K562 (cell line): Measurements from ENCODE around the gene ALS2CL. TPM values are rescaled to one million over a fixed set of nuclear protein-coding genes. Genes with fewer than 3 reads are reported as not detected.

Source experiments
- BCOR ChIP-seq: fragments of 450-650 bp; IDR thresholded peaks from 2 replicates; pipeline ENCODE4 v1.6.1; 2016
- CBX1 ChIP-seq: sonication (generic); IDR thresholded peaks from 2 replicates; pipeline ENCODE4 v1.6.1; 2016; ENCODE audit warnings: antibody characterized with exemption, low read depth, mild to moderate bottlenecking
- CLOCK ChIP-seq: fragments of 250-450 bp; sonication (Bioruptor Pico); IDR thresholded peaks from 2 replicates; pipeline ENCODE4 v1.4.0; 2020; ENCODE audit warnings: mild to moderate bottlenecking, moderate library complexity, borderline replicate concordance
- ELF1 ChIP-seq: fragments of 200-800 bp; sonication (Bioruptor generic); IDR thresholded peaks from 2 replicates; pipeline ENCODE4 v1.6.1; 2016; ENCODE audit warnings: missing genetic modification characterization, missing compliant biosample characterization
- GTF2A2 ChIP-seq: IDR thresholded peaks from 2 replicates; pipeline ENCODE4 v1.6.1; 2016; ENCODE audit warnings: mild to moderate bottlenecking, missing genetic modification characterization, missing compliant biosample characterization
- KLF10 ChIP-seq: fragments of 250-450 bp; sonication (Bioruptor Pico); IDR thresholded peaks from 2 replicates; pipeline ENCODE4 v1.6.1; 2021; ENCODE audit warnings: matching md5 sums
- MED1 ChIP-seq: sonication (generic); formaldehyde crosslinking; IDR thresholded peaks from 2 replicates; pipeline ENCODE4 v1.8.1; 2023; ENCODE audit warnings: missing genetic modification reagents, borderline replicate concordance
- OTX1 ChIP-seq: fragments of 450-650 bp; formaldehyde crosslinking; IDR thresholded peaks from 2 replicates; pipeline ENCODE4 v1.4.0; 2022; ENCODE audit warnings: mild to moderate bottlenecking
- PML ChIP-seq: IDR thresholded peaks from 2 replicates; pipeline ENCODE4 v1.6.1; 2012; ENCODE audit warnings: low read length, inconsistent platforms
- POLR2AphosphoS2 ChIP-seq: IDR thresholded peaks from 2 replicates; pipeline ENCODE4 v1.6.1; 2012; ENCODE audit warnings: low read length, improper control_type of control experiment
- RFX1 ChIP-seq: fragments of 450-650 bp; IDR thresholded peaks from 2 replicates; pipeline ENCODE4 v1.6.1; 2016; ENCODE audit warnings: mild to moderate bottlenecking, moderate library complexity
- SREBF2 ChIP-seq: sonication (generic); formaldehyde crosslinking; IDR thresholded peaks from 2 replicates; pipeline ENCODE4 v1.4.0; 2020; ENCODE audit warnings: mild to moderate bottlenecking, missing genetic modification reagents
- SUPT5H ChIP-seq: fragments of 450-650 bp; IDR thresholded peaks from 2 replicates; pipeline ENCODE4 v1.6.1; 2016
- polyA plus RNA-seq, 8 experiments: library from polyadenylated mRNA; depleted of rRNA in 4 of 8; stranded (reverse) in 5 of 8; unstranded in 3 of 8; fragments of >200 nt; fragmentation: Nextera tagmentation in 2 of 8; fragmentation: Illumina TruSeq in 1 of 8; extraction: Ambion mirVana in 2 of 8; extraction: Trizol in 1 of 8; gene quantifications; 2 replicates each; pipeline versions ENCODE4 v1.2.1 to v1.2.3, GENCODE V29; 2011 to 2014; ENCODE audit warnings: inconsistent platforms in 1 of 8, missing spikeins in 1 of 8
- total RNA-seq, 7 experiments: library from RNA; depleted of rRNA in 6 of 7; stranded (reverse); fragments of >200 nt in 6 of 7; fragmentation: Illumina TruSeq in 2 of 7; extraction: Trizol in 2 of 7; gene quantifications; 2 replicates each; pipeline versions ENCODE4 v1.2.1 to v1.2.3, GENCODE V29; 2011 to 2021; ENCODE audit warnings: low replicate concordance in 1 of 7
- TF ChIP-seq, protein P1 (sequence below): sonication (generic); formaldehyde crosslinking; IDR thresholded peaks from 2 replicates; pipeline ENCODE4 v1.5.0; 2020; ENCODE audit warnings: missing genetic modification reagents
- TF ChIP-seq, protein P2 (sequence below): sonication (generic); formaldehyde crosslinking; IDR thresholded peaks from 2 replicates; pipeline ENCODE4 v1.8.1; 2023; ENCODE audit warnings: mild to moderate bottlenecking, missing genetic modification reagents, moderate library complexity
- TF ChIP-seq, protein P3 (sequence below): IDR thresholded peaks from 3 replicates; pipeline ENCODE4 v1.6.1; 2011; ENCODE audit warnings: borderline replicate concordance, mild to moderate bottlenecking; ENCODE audit not compliant: insufficient read length, insufficient read depth
- TF ChIP-seq, protein P4 (sequence below), 3 experiments: fragments of 200-800 bp in 1 of 3; fragments of 250-450 bp in 1 of 3; fragments of 450-650 bp in 1 of 3; sonication (Bioruptor Pico) in 1 of 3; sonication (Bioruptor generic) in 1 of 3; formaldehyde crosslinking in 1 of 3; IDR thresholded peaks; 2 replicates each; pipeline versions ENCODE4 v1.6.1 to v1.8.0; 2016 to 2022; ENCODE audit warnings: mild to moderate bottlenecking in 2 of 3, missing genetic modification characterization in 2 of 3, missing compliant biosample characterization in 1 of 3, moderate library complexity in 1 of 3

Gene ALS2CL
- total and polyA plus RNA-seq, 9 of the 15 experiments (the other 6 are each of a cell fraction or from before 2014, with no cell fraction given) = 0.03 to 0.13 (median 0.05) TPM; not detected in 3

DNA sequence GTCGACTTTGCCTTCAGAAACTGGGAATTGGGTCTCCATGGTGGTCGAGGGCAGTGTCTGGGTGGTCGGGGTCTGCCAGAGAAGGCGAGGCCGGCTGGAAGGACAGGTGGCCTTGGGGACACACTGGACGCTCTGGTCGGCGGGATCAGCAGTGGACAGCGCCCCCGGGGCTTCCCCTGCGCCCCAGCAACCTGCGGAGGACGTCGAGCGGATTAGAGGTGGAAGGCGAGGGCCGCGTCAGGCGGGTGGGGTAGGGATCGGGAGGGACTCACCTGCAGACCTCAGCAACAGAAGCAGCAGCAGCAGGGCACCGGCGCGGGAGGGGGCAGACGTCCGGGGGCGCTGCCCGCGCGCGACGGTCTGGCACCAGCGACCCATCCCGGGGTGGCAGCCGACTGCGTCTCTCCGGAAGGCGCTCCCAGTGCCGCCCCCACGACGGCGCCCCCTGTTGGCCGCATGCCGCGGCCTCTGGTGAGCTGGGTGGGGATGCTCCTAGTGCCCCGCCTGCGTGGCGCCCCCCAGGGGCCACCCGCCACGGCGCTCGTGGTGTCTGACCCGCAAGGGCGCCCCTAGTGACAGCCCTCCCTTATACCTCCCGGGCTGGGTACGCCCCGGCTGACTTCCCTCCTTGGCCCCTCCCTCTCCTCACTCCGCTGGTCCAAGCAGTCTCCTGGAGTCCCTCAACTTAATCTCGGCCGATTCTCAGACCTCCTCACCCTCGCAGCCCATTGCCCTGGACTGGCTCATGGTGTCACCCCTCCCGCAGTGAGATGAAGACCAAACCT is 24.2 kb upstream of the ALS2CL start, which contains the start of gene PRSS50 (continued):
- no peak for TF ChIP-seq CLOCK
- no peak for TF ChIP-seq MED1 (CRISPR knock-in tag)
- TF ChIP-seq SREBF2 = no peak
- TF ChIP-seq, protein P1, sequence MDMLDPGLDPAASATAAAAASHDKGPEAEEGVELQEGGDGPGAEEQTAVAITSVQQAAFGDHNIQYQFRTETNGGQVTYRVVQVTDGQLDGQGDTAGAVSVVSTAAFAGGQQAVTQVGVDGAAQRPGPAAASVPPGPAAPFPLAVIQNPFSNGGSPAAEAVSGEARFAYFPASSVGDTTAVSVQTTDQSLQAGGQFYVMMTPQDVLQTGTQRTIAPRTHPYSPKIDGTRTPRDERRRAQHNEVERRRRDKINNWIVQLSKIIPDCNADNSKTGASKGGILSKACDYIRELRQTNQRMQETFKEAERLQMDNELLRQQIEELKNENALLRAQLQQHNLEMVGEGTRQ (CRISPR knock-in tag) = no peak
- TF ChIP-seq, protein P2, sequence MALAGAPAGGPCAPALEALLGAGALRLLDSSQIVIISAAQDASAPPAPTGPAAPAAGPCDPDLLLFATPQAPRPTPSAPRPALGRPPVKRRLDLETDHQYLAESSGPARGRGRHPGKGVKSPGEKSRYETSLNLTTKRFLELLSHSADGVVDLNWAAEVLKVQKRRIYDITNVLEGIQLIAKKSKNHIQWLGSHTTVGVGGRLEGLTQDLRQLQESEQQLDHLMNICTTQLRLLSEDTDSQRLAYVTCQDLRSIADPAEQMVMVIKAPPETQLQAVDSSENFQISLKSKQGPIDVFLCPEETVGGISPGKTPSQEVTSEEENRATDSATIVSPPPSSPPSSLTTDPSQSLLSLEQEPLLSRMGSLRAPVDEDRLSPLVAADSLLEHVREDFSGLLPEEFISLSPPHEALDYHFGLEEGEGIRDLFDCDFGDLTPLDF (CRISPR knock-in tag) = no peak
- TF ChIP-seq, protein P3, sequence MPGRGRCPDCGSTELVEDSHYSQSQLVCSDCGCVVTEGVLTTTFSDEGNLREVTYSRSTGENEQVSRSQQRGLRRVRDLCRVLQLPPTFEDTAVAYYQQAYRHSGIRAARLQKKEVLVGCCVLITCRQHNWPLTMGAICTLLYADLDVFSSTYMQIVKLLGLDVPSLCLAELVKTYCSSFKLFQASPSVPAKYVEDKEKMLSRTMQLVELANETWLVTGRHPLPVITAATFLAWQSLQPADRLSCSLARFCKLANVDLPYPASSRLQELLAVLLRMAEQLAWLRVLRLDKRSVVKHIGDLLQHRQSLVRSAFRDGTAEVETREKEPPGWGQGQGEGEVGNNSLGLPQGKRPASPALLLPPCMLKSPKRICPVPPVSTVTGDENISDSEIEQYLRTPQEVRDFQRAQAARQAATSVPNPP = no peak
- TF ChIP-seq BCOR = no peak
- no peak for TF ChIP-seq POLR2AphosphoS2
- TF ChIP-seq SUPT5H = no peak
- TF ChIP-seq CBX1 = peak; percentile 26; the same call in 1 of the 2 replicates
- TF ChIP-seq ELF1 (tag) = no peak
- no peak for TF ChIP-seq KLF10 (CRISPR knock-in tag)
- TF ChIP-seq, protein P4, sequence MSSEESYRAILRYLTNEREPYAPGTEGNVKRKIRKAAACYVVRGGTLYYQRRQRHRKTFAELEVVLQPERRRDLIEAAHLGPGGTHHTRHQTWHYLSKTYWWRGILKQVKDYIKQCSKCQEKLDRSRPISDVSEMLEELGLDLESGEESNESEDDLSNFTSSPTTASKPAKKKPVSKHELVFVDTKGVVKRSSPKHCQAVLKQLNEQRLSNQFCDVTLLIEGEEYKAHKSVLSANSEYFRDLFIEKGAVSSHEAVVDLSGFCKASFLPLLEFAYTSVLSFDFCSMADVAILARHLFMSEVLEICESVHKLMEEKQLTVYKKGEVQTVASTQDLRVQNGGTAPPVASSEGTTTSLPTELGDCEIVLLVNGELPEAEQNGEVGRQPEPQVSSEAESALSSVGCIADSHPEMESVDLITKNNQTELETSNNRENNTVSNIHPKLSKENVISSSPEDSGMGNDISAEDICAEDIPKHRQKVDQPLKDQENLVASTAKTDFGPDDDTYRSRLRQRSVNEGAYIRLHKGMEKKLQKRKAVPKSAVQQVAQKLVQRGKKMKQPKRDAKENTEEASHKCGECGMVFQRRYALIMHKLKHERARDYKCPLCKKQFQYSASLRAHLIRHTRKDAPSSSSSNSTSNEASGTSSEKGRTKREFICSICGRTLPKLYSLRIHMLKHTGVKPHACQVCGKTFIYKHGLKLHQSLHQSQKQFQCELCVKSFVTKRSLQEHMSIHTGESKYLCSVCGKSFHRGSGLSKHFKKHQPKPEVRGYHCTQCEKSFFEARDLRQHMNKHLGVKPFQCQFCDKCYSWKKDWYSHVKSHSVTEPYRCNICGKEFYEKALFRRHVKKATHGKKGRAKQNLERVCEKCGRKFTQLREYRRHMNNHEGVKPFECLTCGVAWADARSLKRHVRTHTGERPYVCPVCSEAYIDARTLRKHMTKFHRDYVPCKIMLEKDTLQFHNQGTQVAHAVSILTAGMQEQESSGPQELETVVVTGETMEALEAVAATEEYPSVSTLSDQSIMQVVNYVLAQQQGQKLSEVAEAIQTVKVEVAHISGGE (CRISPR knock-in tag; IDR thresholded peaks at IDR 0.05) = no peak
- no peak for TF ChIP-seq RFX1
- TF ChIP-seq GTF2A2 (tag) = no peak
- TF ChIP-seq OTX1 (CRISPR knock-in tag) = no peak
- TF ChIP-seq PML = no peak
